ENCODE measurements around the gene ARHGEF17.

- no peak for TF ChIP-seq POLR2A (IDR thresholded peaks at IDR 0.05)
- TF ChIP-seq CTCF (IDR thresholded peaks at IDR 0.05) = no peak
Measured at GRCh38 chr11:73291196-73291595, 16.9 kb upstream of the ARHGEF17 start.

All from thyroid gland (tissue), 4 donors.